H1 (cell line): ENCODE results near the gene PPIP5K1. TPM values are rescaled to one million over a fixed set of nuclear protein-coding genes. Genes with fewer than 3 reads are reported as not detected.

Experiments
- TAF1 ChIP-seq: IDR thresholded peaks from 2 replicates; pipeline ENCODE4 v1.6.1; 2011; ENCODE audit warnings: mild to moderate bottlenecking, low read depth, low read length
- TEAD4 ChIP-seq: IDR thresholded peaks from 2 replicates; pipeline ENCODE4 v1.6.1; 2012; ENCODE audit warnings: low read depth, low read length, inconsistent platforms, mixed read lengths
- polyA plus RNA-seq, 7 experiments: library from polyadenylated mRNA; depleted of rRNA in 3 of 7; stranded (reverse) in 5 of 7; unstranded in 2 of 7; fragments of >200 nt in 5 of 7; fragments of 200-250 nt in 2 of 7; gene quantifications; 1 replicate in 5 of 7; 2 replicates in 1 of 7; 4 replicates in 1 of 7; pipeline versions ENCODE4 v1.2.1 to v1.2.3, GENCODE V29; 2011 to 2013; ENCODE audit warnings: missing spikeins in 2 of 7, mixed read lengths in 2 of 7
- total RNA-seq: library from RNA; stranded (reverse); fragmentation: NEBNext Ultra II Directional; extraction: Animal tissue kit (Norgen Biotek cat#: 25700); gene quantifications from 2 replicates; pipeline ENCODE4 v1.2.1, GENCODE V29; 2021
- TF ChIP-seq, protein P1 (sequence below): fragments of 300-600 bp; sonication (generic); IDR thresholded peaks from 2 replicates; pipeline ENCODE4 v1.7.1; 2012; ENCODE audit warnings: low read length, moderate library complexity, mild to moderate bottlenecking, inconsistent platforms; ENCODE audit not compliant: insufficient replicate concordance

The PPIP5K1 gene
- total and polyA plus RNA-seq, 2 of the 8 experiments (the other 6 are each of a cell fraction or from before 2014, with no cell fraction given), result 18.8 to 22.7 TPM

GRCh38 chr15:43625106-43625505 is 35.1 kb upstream of the PPIP5K1 start (continued):
- TF ChIP-seq, protein P1, sequence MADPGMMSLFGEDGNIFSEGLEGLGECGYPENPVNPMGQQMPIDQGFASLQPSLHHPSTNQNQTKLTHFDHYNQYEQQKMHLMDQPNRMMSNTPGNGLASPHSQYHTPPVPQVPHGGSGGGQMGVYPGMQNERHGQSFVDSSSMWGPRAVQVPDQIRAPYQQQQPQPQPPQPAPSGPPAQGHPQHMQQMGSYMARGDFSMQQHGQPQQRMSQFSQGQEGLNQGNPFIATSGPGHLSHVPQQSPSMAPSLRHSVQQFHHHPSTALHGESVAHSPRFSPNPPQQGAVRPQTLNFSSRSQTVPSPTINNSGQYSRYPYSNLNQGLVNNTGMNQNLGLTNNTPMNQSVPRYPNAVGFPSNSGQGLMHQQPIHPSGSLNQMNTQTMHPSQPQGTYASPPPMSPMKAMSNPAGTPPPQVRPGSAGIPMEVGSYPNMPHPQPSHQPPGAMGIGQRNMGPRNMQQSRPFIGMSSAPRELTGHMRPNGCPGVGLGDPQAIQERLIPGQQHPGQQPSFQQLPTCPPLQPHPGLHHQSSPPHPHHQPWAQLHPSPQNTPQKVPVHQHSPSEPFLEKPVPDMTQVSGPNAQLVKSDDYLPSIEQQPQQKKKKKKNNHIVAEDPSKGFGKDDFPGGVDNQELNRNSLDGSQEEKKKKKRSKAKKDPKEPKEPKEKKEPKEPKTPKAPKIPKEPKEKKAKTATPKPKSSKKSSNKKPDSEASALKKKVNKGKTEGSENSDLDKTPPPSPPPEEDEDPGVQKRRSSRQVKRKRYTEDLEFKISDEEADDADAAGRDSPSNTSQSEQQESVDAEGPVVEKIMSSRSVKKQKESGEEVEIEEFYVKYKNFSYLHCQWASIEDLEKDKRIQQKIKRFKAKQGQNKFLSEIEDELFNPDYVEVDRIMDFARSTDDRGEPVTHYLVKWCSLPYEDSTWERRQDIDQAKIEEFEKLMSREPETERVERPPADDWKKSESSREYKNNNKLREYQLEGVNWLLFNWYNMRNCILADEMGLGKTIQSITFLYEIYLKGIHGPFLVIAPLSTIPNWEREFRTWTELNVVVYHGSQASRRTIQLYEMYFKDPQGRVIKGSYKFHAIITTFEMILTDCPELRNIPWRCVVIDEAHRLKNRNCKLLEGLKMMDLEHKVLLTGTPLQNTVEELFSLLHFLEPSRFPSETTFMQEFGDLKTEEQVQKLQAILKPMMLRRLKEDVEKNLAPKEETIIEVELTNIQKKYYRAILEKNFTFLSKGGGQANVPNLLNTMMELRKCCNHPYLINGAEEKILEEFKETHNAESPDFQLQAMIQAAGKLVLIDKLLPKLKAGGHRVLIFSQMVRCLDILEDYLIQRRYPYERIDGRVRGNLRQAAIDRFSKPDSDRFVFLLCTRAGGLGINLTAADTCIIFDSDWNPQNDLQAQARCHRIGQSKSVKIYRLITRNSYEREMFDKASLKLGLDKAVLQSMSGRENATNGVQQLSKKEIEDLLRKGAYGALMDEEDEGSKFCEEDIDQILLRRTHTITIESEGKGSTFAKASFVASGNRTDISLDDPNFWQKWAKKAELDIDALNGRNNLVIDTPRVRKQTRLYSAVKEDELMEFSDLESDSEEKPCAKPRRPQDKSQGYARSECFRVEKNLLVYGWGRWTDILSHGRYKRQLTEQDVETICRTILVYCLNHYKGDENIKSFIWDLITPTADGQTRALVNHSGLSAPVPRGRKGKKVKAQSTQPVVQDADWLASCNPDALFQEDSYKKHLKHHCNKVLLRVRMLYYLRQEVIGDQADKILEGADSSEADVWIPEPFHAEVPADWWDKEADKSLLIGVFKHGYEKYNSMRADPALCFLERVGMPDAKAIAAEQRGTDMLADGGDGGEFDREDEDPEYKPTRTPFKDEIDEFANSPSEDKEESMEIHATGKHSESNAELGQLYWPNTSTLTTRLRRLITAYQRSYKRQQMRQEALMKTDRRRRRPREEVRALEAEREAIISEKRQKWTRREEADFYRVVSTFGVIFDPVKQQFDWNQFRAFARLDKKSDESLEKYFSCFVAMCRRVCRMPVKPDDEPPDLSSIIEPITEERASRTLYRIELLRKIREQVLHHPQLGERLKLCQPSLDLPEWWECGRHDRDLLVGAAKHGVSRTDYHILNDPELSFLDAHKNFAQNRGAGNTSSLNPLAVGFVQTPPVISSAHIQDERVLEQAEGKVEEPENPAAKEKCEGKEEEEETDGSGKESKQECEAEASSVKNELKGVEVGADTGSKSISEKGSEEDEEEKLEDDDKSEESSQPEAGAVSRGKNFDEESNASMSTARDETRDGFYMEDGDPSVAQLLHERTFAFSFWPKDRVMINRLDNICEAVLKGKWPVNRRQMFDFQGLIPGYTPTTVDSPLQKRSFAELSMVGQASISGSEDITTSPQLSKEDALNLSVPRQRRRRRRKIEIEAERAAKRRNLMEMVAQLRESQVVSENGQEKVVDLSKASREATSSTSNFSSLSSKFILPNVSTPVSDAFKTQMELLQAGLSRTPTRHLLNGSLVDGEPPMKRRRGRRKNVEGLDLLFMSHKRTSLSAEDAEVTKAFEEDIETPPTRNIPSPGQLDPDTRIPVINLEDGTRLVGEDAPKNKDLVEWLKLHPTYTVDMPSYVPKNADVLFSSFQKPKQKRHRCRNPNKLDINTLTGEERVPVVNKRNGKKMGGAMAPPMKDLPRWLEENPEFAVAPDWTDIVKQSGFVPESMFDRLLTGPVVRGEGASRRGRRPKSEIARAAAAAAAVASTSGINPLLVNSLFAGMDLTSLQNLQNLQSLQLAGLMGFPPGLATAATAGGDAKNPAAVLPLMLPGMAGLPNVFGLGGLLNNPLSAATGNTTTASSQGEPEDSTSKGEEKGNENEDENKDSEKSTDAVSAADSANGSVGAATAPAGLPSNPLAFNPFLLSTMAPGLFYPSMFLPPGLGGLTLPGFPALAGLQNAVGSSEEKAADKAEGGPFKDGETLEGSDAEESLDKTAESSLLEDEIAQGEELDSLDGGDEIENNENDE, result no peak
- TF ChIP-seq TEAD4 (no peak), TAF1 (no peak)
